LHCN-M2 (cell line): ENCODE results near the gene MEI4. TPM values are rescaled to one million over a fixed set of nuclear protein-coding genes. Genes with fewer than 3 reads are reported as not detected.

Experiments
- DNase-seq: peaks from one replicate; pipeline ENCODE4 v3.0.0-alpha.2; 2012; ENCODE audit warnings: low read depth
- total RNA-seq: library from RNA; depleted of rRNA; stranded (reverse); fragments of >200 nt; gene quantifications from 2 replicates; pipeline ENCODE4 v1.2.3, GENCODE V29; 2014; rRNA removed

MEI4 gene
- total RNA-seq, 1 experiment from 2014 or later = not detected

DNA sequence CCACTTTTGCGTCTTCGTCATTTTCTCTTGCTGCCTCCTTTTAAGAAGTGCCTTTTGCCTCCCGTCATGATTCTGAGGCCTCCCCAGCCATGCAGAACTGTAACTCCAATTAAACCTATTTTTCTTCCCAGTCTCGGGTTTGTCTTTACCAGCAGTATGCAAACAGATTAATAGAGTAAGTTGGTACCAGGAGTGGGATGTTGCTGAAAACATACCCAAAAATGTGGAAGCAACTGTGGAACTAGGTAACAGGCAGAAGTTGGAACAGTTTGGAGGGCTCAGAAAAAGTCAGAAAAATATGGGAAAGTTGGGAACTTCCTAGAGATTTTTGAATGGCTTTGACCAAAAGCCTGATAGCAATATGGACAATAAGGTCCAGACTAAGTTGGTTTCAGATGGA, 309.2 kb downstream of the MEI4 start:
- DNase-seq = no peak

DNA sequence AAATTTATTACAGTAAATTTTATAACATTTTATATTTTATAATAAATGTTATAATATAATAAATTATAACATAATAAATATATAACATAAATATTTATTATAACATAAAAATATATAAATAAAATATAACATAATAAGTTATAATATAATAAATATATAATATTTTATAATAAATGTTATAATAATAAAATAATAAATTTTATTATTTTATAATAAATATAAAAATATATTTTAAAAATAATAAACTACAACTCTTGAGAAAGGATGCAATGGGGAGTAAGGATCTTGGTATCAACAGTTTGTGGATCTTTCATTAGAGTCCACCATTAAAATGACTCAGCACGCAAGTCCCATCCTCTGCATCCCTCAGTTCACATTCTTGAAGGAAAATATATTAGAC, 312.6 kb downstream of the MEI4 start:
- no peak for DNase-seq

DNA sequence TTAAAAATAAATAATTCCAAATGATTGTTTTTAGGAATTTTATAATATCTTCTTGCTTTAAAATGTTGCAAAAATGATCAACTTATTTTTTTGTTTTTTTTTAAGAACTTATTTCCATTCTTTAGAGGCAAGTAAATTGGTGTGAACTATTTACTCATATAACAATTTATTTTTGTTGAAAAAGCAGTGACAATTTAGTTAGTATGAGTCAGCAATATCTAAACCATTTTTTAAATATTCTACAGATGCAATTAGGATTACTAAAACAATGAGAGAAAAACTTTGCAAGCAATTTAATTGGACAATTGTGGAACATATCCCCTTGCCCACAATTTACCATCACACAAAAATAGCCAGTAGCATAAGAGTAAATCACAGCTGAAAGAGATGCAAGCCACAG, 319.5 kb downstream of the MEI4 start:
- DNase-seq = no peak

Other genes starting within 250 kb of the MEI4 start
- 0.46 and 0.64 TPM in 2 replicates for gene HTR1B, start 189.5 kb upstream of the MEI4 start, total RNA-seq